ENCODE measurements around the gene BRINP1. TPM values are rescaled to one million over a fixed set of nuclear protein-coding genes. Genes with fewer than 3 reads are reported as not detected.

Gene BRINP1
- total RNA-seq, 1 donor from 2014 or later: 1.5 TPM

- no peak overlapping the region for H3K4me3 ChIP-seq
- ATAC-seq: no peak
- DNase-seq: no peak
- TF ChIP-seq CTCF (IDR thresholded peaks at IDR 0.05): no peak
- no peak overlapping the region for H3K27ac ChIP-seq
- no peaks in the 10 kb centered on the region for H3K27me3 ChIP-seq (ENCODE audit: low read depth)
- H3K9me3 ChIP-seq: no peaks in the 10 kb centered on the region
- no peaks in the 10 kb centered on the region for H3K4me1 ChIP-seq
- intact Hi-C loops (cut with DNase I): no loop called here
- H3K36me3 ChIP-seq: no peaks in the 10 kb centered on the region
These were observed 173.7 kb downstream of the BRINP1 start for GRCh38 chr9:119195521-119195920.

GRCh38 chr9:119185298-119185697 lies 183.9 kb downstream of the BRINP1 start:
- no peak for ATAC-seq
- H3K9me3 ChIP-seq: no peaks in the 10 kb centered on the region
- no peaks in the 10 kb centered on the region for H3K36me3 ChIP-seq
- no peak overlapping the region for H3K4me3 ChIP-seq
- intact Hi-C loops (cut with DNase I): no loop called here
- H3K27me3 ChIP-seq (ENCODE audit: low read depth): no peaks in the 10 kb centered on the region
- DNase-seq: no peak
- no peak overlapping the region for H3K27ac ChIP-seq
- no peak for TF ChIP-seq CTCF (IDR thresholded peaks at IDR 0.05)
- H3K4me1 ChIP-seq: no peaks in the 10 kb centered on the region

- no peaks in the 10 kb centered on the region for H3K4me1 ChIP-seq
- intact Hi-C loops (cut with DNase I): no loop called here
- DNase-seq (no peak), ATAC-seq (no peak)
- no peak overlapping the region for H3K4me3 ChIP-seq
- H3K36me3 ChIP-seq: no peaks in the 10 kb centered on the region
- no peaks in the 10 kb centered on the region for H3K9me3 ChIP-seq
- no peaks in the 10 kb centered on the region for H3K27me3 ChIP-seq (ENCODE audit: low read depth)
- no peak overlapping the region for H3K27ac ChIP-seq
- TF ChIP-seq CTCF (IDR thresholded peaks at IDR 0.05): no peak
These were observed 184.8 kb downstream of the BRINP1 start for GRCh38 chr9:119184265-119184936.

- ATAC-seq: no peak
- no peak for DNase-seq
- Histone ChIP-seq H3K36me3 (no peaks in the 10 kb centered on the region), H3K27me3 (ENCODE audit: low read depth) (no peaks in the 10 kb centered on the region), H3K4me3 (no peak overlapping the region), H3K4me1 (no peaks in the 10 kb centered on the region), H3K27ac (no peak overlapping the region), H3K9me3 (no peaks in the 10 kb centered on the region)
- no peak for TF ChIP-seq CTCF (IDR thresholded peaks at IDR 0.05)
- intact Hi-C loops (cut with DNase I): no loop called here
These were observed 187.7 kb downstream of the BRINP1 start for GRCh38 chr9:119181561-119181960.

- Histone ChIP-seq H3K9me3 (no peaks in the 10 kb centered on the region), H3K36me3 (no peaks in the 10 kb centered on the region), H3K4me3 (no peak overlapping the region), H3K27me3 (ENCODE audit: low read depth) (no peaks in the 10 kb centered on the region), H3K4me1 (no peaks in the 10 kb centered on the region), H3K27ac (no peak overlapping the region)
- intact Hi-C loops (cut with DNase I): no loop called here
- DNase-seq (no peak), ATAC-seq (no peak)
- no peak for TF ChIP-seq CTCF (IDR thresholded peaks at IDR 0.05)
These were observed 188.3 kb downstream of the BRINP1 start for GRCh38 chr9:119180897-119181296.
